HepG2 (cell line): ENCODE data around the gene EXOC3. TPM values are rescaled to one million over a fixed set of nuclear protein-coding genes. Genes with fewer than 3 reads are reported as not detected.

Experiments
- ATAC-seq: fragments of 200-7000 bp; cut with Tn5 transposase; 3 replicates; pipeline ENCODE4 v1.9.1; 2020; ENCODE audit warnings: mild to moderate bottlenecking, moderate library complexity
- BruUV-seq: library from RNA; stranded (reverse); fragments of 400-500 nt; replicated peaks from 2 replicates; lab custom pipeline; 2021; lab: Mats Ljungman, UMichigan
- CTCF ChIA-PET: fragments of 300-600 bp; formaldehyde crosslinking; extraction: SDS; loops from one replicate; lab custom pipeline; 2021; ENCODE audit warnings: low total read pairs, inconsistent platforms, low intra/inter-chr PET ratio; lab: Yijun Ruan, JAX
- POLR2A ChIA-PET: fragments of 350-600 bp; sonication (Branson Sonifier 250); formaldehyde crosslinking; loops from one replicate; lab custom pipeline; 2020; ENCODE audit warnings: antibody characterized with exemption, inconsistent platforms; lab: Yijun Ruan, JAX
- DNase-seq: peaks from one replicate; pipeline ENCODE4 v3.0.0-alpha.2; 2015; ENCODE audit warnings: low spot score
- FAIRE-seq: peaks from 3 replicates; lab custom pipeline; 2011; peaks lifted over from hg19 to GRCh38; lab: Jason Lieb, UNC
- H2AFZ ChIP-seq: one replicate; pipeline ENCODE4 v1.6.1; 2011; ENCODE audit warnings: low read length, inconsistent platforms
- H3K27ac ChIP-seq: fragments of 300-600 bp; 3 replicates; pipeline ENCODE4 v1.8.0; 2011; ENCODE audit warnings: mixed run types, mild to moderate bottlenecking, mixed read lengths, low read length, inconsistent platforms; ENCODE audit not compliant: insufficient read depth; ENCODE audit errors: extremely low read length
- H3K27me3 ChIP-seq, 2 experiments: fragments of 200-600 bp in 1 of 2; 2 replicates in 1 of 2; 3 replicates in 1 of 2; pipeline versions ENCODE4 v1.6.0 to v1.8.0; 2011; ENCODE audit warnings: low read length in 2 of 2, mild to moderate bottlenecking in 2 of 2, moderate library complexity in 2 of 2, inconsistent platforms in 1 of 2; ENCODE audit not compliant: insufficient read depth in 2 of 2, control insufficient read depth in 1 of 2
- H3K36me3 ChIP-seq, 2 experiments: fragments of 200-600 bp in 1 of 2; replicated peaks in 1 of 2; 2 replicates in 1 of 2; 3 replicates in 1 of 2; pipeline versions ENCODE4 v1.5.1 to v1.8.0; 2011; ENCODE audit warnings: low read length in 2 of 2, inconsistent platforms in 1 of 2; ENCODE audit not compliant: insufficient read depth in 2 of 2, control insufficient read depth in 1 of 2
- H3K4me1 ChIP-seq: 2 replicates; pipeline ENCODE4 v1.5.1; 2012; ENCODE audit warnings: low read length, inconsistent platforms; ENCODE audit not compliant: insufficient read depth
- H3K4me2 ChIP-seq: 2 replicates; pipeline ENCODE4 v1.6.0; 2011; ENCODE audit warnings: low read depth, low read length, inconsistent platforms
- H3K4me3 ChIP-seq, 3 experiments: fragments of 200-600 bp in 1 of 3; sonication (generic), shearing (Covaris generic) in 1 of 3; replicated peaks in 1 of 3; 2 replicates each; pipeline ENCODE4 v1.5.1; 2011 to 2016; ENCODE audit warnings: low read length in 3 of 3, inconsistent platforms in 2 of 3, low read depth in 2 of 3, mild to moderate bottlenecking in 2 of 3, control low read depth in 1 of 3, mixed read lengths in 1 of 3; ENCODE audit not compliant: insufficient read depth in 1 of 3
- H3K79me2 ChIP-seq: one replicate; pipeline ENCODE4 v1.6.1; 2011; ENCODE audit warnings: low read length, inconsistent platforms; ENCODE audit not compliant: insufficient read depth
- H3K9ac ChIP-seq: 2 replicates; pipeline ENCODE4 v1.6.0; 2011; ENCODE audit warnings: mild to moderate bottlenecking, low read depth, low read length, inconsistent platforms; ENCODE audit not compliant: insufficient read depth
- H3K9me3 ChIP-seq: 2 replicates; pipeline ENCODE4 v1.5.1; 2012; ENCODE audit warnings: mild to moderate bottlenecking, low read length
- H4K20me1 ChIP-seq: 2 replicates; pipeline ENCODE4 v1.6.0; 2011; ENCODE audit warnings: inconsistent platforms, mild to moderate bottlenecking, low read length, moderate library complexity; ENCODE audit not compliant: insufficient read depth
- BCL6 ChIP-seq: IDR thresholded peaks from 2 replicates; pipeline ENCODE4 v1.6.1; 2016; ENCODE audit warnings: missing genetic modification reagents, missing compliant biosample characterization
- NAIF1 ChIP-seq: sonication (generic); formaldehyde crosslinking; IDR thresholded peaks from 2 replicates; pipeline ENCODE4 v1.5.0; 2020; ENCODE audit warnings: mild to moderate bottlenecking, missing genetic modification reagents, borderline replicate concordance
- ZNF512 ChIP-seq: sonication (generic); formaldehyde crosslinking; IDR thresholded peaks from 2 replicates; pipeline ENCODE4 v1.4.0; 2020; ENCODE audit warnings: mild to moderate bottlenecking, missing genetic modification reagents
- ZNF772 ChIP-seq: sonication (generic); formaldehyde crosslinking; IDR thresholded peaks from 2 replicates; pipeline ENCODE4 v1.5.0; 2020; ENCODE audit warnings: mild to moderate bottlenecking, missing genetic modification reagents
- WGBS: methylation state at CpG from one replicate; pipeline ENCODE4 v1.1.6; 2017; ENCODE audit warnings: low lambda C conversion rate; 5-methylcytosine and 5-hydroxymethylcytosine counted together
- in situ Hi-C: cut with HindIII; loops from 2 replicates; pipeline ENCODE4 v1.10.0; 2017; ENCODE audit warnings: low pct_unique_long_range_greater_than_20kb; ENCODE audit not compliant: extremely low pct_ligation_motif_present
- intact Hi-C: fragments of 100-400 bp; cut with micrococcal nuclease; formaldehyde crosslinking; loops from one replicate; pipeline ENCODE4 v1.10.0; 2022; ENCODE audit not compliant: unreplicated experiment
- polyA plus RNA-seq, 8 experiments: library from polyadenylated mRNA; depleted of rRNA in 3 of 8; stranded (reverse) in 7 of 8; unstranded in 1 of 8; fragments of >200 nt; fragmentation: Illumina TruSeq in 4 of 8; extraction: Trizol in 4 of 8; gene quantifications; 2 replicates each; pipeline versions ENCODE4 v1.2.1 to v1.2.3, GENCODE V29; 2011 to 2016; ENCODE audit warnings: low read depth in 4 of 8, missing spikeins in 1 of 8, mixed read lengths in 1 of 8; ENCODE audit not compliant: insufficient read depth in 1 of 8
- total RNA-seq, 5 experiments: library from RNA; depleted of rRNA; stranded (reverse); fragments of >200 nt; fragmentation: Illumina TruSeq; extraction: Trizol; gene quantifications; 2 replicates each; pipeline ENCODE4 v1.2.3, GENCODE V29; 2016; ENCODE audit warnings: low read depth in 1 of 5
- TF ChIP-seq, protein P1 (sequence below): sonication (generic); formaldehyde crosslinking; IDR thresholded peaks from 2 replicates; pipeline ENCODE4 v1.4.0; 2020; ENCODE audit warnings: missing genetic modification reagents, borderline replicate concordance

Gene EXOC3
- total and polyA plus RNA-seq, 2 of the 13 experiments (the other 11 are each of a cell fraction or from before 2014, with no cell fraction given): 9.2 to 20.5 TPM

DNA sequence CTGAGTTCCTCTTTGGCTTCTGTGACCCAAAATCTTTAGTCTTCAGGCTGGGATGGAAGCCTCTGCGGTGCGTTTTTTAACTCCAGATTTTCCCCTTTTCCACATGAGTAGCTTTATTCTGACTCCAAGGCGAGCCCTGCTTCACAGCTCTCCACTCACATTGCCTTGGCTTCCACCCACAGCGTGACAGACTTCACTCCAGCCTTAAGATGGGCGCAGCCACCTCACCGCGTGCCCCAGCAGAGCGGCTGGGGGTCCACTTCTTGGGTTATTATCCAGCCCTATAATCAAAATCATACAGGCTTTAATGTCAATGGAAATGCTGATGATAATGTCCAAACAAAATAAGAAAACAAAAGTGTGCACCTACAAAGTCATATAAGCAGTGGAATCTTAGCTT, 1.2 kb downstream of the EXOC3 start (continued):
- TF ChIP-seq BCL6 (CRISPR knock-in tag): no peak
- no peak for TF ChIP-seq ZNF772 (CRISPR knock-in tag)

DNA sequence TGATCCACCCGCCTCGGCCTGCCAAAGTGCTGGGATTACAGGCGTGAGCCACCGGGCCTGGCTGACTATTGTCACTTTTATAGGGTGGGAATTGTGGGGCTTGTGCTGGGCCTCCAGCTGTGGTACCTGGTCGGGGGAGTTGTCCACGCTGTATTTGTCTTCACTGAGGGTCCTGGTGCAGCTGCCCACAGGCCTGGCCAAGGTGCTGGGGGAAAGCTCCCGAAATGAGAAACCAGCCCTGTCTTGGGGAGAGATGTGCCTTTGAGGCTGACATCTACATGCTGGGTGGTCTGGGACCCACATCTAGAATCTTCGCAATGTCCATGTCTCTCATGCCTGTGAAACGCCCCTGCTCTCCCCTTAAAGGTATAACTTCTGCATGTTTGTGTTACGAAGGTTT, 2.6 kb downstream of the EXOC3 start:
- Histone ChIP-seq H3K4me3 (no peak overlapping the region), H2AFZ (no peak overlapping the region), H4K20me1 (no peaks in the 10 kb centered on the region), H3K27me3 (no peaks in the 10 kb centered on the region; a peak in 1 of 5 replicates), H3K9ac (no peak overlapping the region), H3K9me3 (no peaks in the 10 kb centered on the region), H3K4me1 (peaks cover 19% of the 10 kb centered on the region), H3K27ac (no peak overlapping the region), H3K4me2 (no peak overlapping the region), H3K36me3 (peaks cover 22 to 40% of the 10 kb centered on the region in 2 experiments; a peak in 4 of 5 replicates), H3K79me2 (peaks cover 17% of the 10 kb centered on the region)
- intact Hi-C loops: no loop called here
- in situ Hi-C loops: no loop called here
- POLR2A ChIA-PET: no interaction called here
- FAIRE-seq (no peak), ATAC-seq (no peak), DNase-seq (no peak)
- 93% methylated on average over 8 of the region's 10 CpGs for WGBS
- CTCF ChIA-PET: no interaction called here
- TF ChIP-seq NAIF1: no peak
- TF ChIP-seq, protein P1, sequence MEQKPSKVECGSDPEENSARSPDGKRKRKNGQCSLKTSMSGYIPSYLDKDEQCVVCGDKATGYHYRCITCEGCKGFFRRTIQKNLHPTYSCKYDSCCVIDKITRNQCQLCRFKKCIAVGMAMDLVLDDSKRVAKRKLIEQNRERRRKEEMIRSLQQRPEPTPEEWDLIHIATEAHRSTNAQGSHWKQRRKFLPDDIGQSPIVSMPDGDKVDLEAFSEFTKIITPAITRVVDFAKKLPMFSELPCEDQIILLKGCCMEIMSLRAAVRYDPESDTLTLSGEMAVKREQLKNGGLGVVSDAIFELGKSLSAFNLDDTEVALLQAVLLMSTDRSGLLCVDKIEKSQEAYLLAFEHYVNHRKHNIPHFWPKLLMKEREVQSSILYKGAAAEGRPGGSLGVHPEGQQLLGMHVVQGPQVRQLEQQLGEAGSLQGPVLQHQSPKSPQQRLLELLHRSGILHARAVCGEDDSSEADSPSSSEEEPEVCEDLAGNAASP: no peak
- TF ChIP-seq ZNF512 (CRISPR knock-in tag): no peak
- TF ChIP-seq, all 625 proteins: peak for 0
- BruUV-seq: no TSS peak
